Heart right ventricle (tissue), 16 donors: ENCODE data around the gene S100A13. TPM values are rescaled to one million over a fixed set of nuclear protein-coding genes. Genes with fewer than 3 reads are reported as not detected.
A peak's percentile ranks its signal among the peaks of the same experiment; 100 is the strongest.

ENCODE experiments used
- ATAC-seq, 8 donors: fragments of 200-7000 bp; cut with Tn5 transposase; one replicate each; pipeline ENCODE4 v1.9.1; 2020; ENCODE audit warnings: mild to moderate bottlenecking in 8 of 8, moderate library complexity in 8 of 8, moderate number of reproducible peaks in 1 of 8
- DNase-seq, 2 donors: peaks; one replicate each; pipeline ENCODE4 v3.0.0-alpha.2; 2020
- H3K27ac ChIP-seq, 10 donors: fragments of 200-600 bp; sonication (generic) in 2 of 10; one replicate each; pipeline versions ENCODE4 v1.5.0 to v1.8.0; 2020 to 2022; ENCODE audit warnings: mild to moderate bottlenecking in 3 of 10
- H3K27me3 ChIP-seq, 7 donors: fragments of 200-600 bp; one replicate each; pipeline ENCODE4 v1.8.0; 2021 to 2022; ENCODE audit warnings: mild to moderate bottlenecking in 2 of 7
- H3K36me3 ChIP-seq, 9 donors: fragments of 200-600 bp; sonication (generic) in 1 of 9; one replicate each; pipeline versions ENCODE4 v1.5.0 to v1.8.0; 2020 to 2022; ENCODE audit warnings: mild to moderate bottlenecking in 2 of 9
- H3K4me1 ChIP-seq, 9 donors: fragments of 200-600 bp; sonication (generic) in 1 of 9; one replicate each; pipeline versions ENCODE4 v1.5.0 to v1.8.0; 2020 to 2022; ENCODE audit warnings: mild to moderate bottlenecking in 4 of 9
- H3K4me3 ChIP-seq, 10 donors: fragments of 200-600 bp; sonication (generic) in 2 of 10; one replicate each; pipeline versions ENCODE4 v1.5.0 to v1.8.0; 2020 to 2022; ENCODE audit warnings: mild to moderate bottlenecking in 7 of 10, moderate library complexity in 2 of 10
- H3K9me3 ChIP-seq, 11 donors: fragments of 200-600 bp in 10 of 11; sonication (generic) in 2 of 11; one replicate each; pipeline versions ENCODE4 v1.5.0 to v1.8.0; 2013 to 2022; ENCODE audit warnings: mild to moderate bottlenecking in 2 of 11, control low read depth in 1 of 11, moderate library complexity in 1 of 11
- WGBS, 2 donors: extraction: QIAGEN DNeasy Blood & Tissue Kit; methylation state at CpG; one replicate each; pipeline ENCODE4 v1.1.7; 2013; ENCODE audit warnings: inconsistent platforms in 1 of 2; 5-methylcytosine and 5-hydroxymethylcytosine counted together
- intact Hi-C, 10 donors: fragments of 100-400 bp; cut with DNase I; formaldehyde crosslinking; loops; one replicate each; pipeline versions ENCODE4 v1.11.1 to v1.14.2; 2022
- polyA plus RNA-seq, 2 donors: library from polyadenylated mRNA; stranded (reverse); fragments of 200-250 nt; gene quantifications; one replicate each; pipeline ENCODE4 v1.2.3, GENCODE V29; 2013
- total RNA-seq, 10 donors: library from RNA; stranded (reverse); fragmentation: NEBNext Ultra II Directional in 3 of 10; extraction: Animal tissue kit (Norgen Biotek cat#: 25700) in 3 of 10; gene quantifications; one replicate each; pipeline versions ENCODE4 v1.2.1 to v1.2.4, GENCODE V29; 2021 to 2023
- TF ChIP-seq, protein P1 (sequence below), 9 donors: fragments of 200-600 bp; sonication (generic) in 2 of 9; IDR thresholded peaks; one replicate each; pipeline versions ENCODE4 v1.5.0 to v1.8.0; 2021 to 2022; ENCODE audit warnings: antibody characterized with exemption in 9 of 9, mild to moderate bottlenecking in 5 of 9, moderate library complexity in 1 of 9
- donor health status: Arrhythmogenic right ventricular cardiomyopathy.
- donor health status: ischemic (EF 13 %, LVEDD 7.1; RV severe dilation, severe dysfunction).
- donor health status: healthy with polysubstance abuse.
- donor health status: DM: no; HTN: yes; CAD: no.
- donor health status: DM: no; HTN: no; CAD: no.
- donor health status: ischemic (EF 25% LVEDD 6.9; RV normal size, moderate dysfunction).
- donor health status: ischemic (EF 25% LVEDD 5.7; RV mildly dilated, moderate dysfunction).
- donor health status: healthy.
- donor health status: DM: yes; HTN: yes; CAD: no.
- donor health status: Ischemic cardiomyopathy.
- donor health status: ischemic (EF 35%, LVEDD 5.7; RV mildly dilated, moderate dysfunction).
- donor health status: nonischemic (EF 11% LVEDD 7.7; RV severe dilation, severe dysfunction).
- donor health status: DM: yes; HTN: yes; CAD: no.
- donor health status: PGD.
- donor health status: ischemic (EF 29% LVEDD 5.4; RV normal size, mild dysfunction).
- donor health status: nonischemic (EF 23%, LVEDD 6.1; RV moderate dilation, normal function).

S100A13 gene
- total and polyA plus RNA-seq, 12 donors = 101 to 335 (median 134) TPM

DNA sequence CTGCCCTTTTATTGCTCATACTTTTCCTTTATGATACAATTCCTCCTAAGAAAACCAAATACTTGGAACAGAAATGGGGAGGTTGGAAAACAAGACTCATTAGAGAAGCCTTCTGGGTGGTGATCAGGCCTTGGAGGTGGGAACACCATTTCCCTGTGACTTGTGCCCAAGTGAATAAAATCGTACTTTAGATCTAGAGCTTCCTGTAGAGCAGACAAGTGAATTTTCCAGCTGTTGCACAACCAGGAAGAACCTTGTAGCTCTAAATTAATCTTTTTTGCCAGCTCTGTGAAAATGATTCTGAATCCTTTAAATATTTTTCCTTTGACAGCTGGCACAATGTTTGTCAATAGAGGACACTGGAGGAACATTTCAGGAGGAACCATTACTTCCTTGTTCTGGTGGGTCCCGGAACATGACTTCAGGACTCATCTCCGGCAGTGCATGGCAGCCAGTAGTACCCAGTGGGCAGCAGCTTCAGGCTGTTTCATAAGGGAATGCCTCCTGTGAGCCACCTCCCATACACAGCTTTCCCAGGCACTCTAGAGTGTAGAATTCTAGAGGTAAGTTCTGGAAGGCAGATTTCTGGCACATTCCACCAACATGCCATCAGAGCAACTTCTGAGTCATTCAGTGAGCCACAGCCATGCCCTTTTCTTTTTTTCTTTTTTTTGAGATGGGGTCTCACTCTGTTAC, 25.6 kb upstream of the S100A13 start:
- Histone ChIP-seq H3K4me3 (no peak overlapping the region), H3K27me3 (no peaks in the 10 kb centered on the region), H3K27ac (peak overlapping the region in 6 of 10 donors; percentile 42 to 76 (median 58)), H3K4me1 (peaks cover 2 to 31% (median 19%) of the 10 kb centered on the region in 9 donors), H3K36me3 (no peaks in the 10 kb centered on the region), H3K9me3 (no peaks in the 10 kb centered on the region)
- no peak for DNase-seq
- ATAC-seq = peak in 3 of 8 donors; percentile 37 to 52 (median 48)
- 38 to 59% methylated on average over 3 of the region's 3 CpGs for WGBS, 2 donors
- intact Hi-C loops = loop anchor here in 1 of 10 donors (10.0 kb wide), 1 partner anchor 78 kb away; no protein-coding TSS in a partner anchor
- TF ChIP-seq, protein P1, sequence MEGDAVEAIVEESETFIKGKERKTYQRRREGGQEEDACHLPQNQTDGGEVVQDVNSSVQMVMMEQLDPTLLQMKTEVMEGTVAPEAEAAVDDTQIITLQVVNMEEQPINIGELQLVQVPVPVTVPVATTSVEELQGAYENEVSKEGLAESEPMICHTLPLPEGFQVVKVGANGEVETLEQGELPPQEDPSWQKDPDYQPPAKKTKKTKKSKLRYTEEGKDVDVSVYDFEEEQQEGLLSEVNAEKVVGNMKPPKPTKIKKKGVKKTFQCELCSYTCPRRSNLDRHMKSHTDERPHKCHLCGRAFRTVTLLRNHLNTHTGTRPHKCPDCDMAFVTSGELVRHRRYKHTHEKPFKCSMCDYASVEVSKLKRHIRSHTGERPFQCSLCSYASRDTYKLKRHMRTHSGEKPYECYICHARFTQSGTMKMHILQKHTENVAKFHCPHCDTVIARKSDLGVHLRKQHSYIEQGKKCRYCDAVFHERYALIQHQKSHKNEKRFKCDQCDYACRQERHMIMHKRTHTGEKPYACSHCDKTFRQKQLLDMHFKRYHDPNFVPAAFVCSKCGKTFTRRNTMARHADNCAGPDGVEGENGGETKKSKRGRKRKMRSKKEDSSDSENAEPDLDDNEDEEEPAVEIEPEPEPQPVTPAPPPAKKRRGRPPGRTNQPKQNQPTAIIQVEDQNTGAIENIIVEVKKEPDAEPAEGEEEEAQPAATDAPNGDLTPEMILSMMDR (IDR thresholded peaks at IDR 0.05) = no peak

DNA sequence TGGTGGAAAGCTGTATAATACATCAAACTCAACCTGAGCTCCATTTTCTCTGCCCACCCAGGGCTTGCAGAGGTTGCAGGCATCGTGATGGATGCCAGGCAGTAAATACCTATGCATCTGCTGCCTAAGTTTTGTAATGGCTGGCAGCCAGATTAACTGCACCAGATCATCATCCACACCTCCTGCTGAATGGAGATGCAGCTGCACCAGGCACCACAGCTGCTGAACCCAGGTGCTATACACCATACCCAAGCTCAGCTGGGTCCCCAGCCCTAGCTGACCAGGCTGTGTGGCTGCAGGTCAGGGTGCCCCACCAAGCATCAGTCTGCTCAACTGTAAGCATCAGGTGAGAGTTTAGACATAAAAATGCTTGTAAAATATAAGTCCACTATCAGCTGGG, 24.5 kb upstream of the S100A13 start:
- Histone ChIP-seq H3K4me3 (no peak overlapping the region), H3K4me1 (peaks cover 2 to 38% (median 19%) of the 10 kb centered on the region in 9 donors), H3K27me3 (no peaks in the 10 kb centered on the region), H3K27ac (no peak overlapping the region), H3K9me3 (no peaks in the 10 kb centered on the region), H3K36me3 (peaks cover 0 to 7% (median 0%) of the 10 kb centered on the region in 9 donors)
- ATAC-seq (no peak), DNase-seq (no peak)
- TF ChIP-seq, protein P1 (IDR thresholded peaks at IDR 0.05) = no peak
- 81 to 85% methylated on average over 1 of the region's 1 CpG for WGBS, 2 donors
- intact Hi-C loops = loop anchor here in 1 of 10 donors (10.0 kb wide), 1 partner anchor 77 kb away; no protein-coding TSS in a partner anchor

DNA sequence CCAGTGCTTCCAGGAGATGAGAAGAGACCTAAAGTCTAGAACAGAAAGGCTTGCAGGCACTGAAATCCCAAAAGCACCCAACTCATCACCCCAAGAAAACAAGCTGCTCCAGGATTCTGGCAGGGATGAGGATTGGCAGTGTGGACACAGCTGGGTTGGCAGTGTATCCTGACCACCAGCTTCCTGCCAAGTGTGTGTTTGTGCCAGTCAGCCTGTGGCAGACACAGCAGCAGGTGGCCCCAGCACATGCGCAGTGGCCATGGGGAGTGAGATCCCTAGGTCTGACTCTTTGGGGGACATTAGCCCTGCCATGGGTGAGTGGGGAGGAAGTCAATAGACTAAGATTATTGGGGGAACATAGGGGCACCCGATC, 22.5 kb upstream of the S100A13 start:
- DNase-seq (peak; percentile 59 to 66), ATAC-seq (peak in 7 of 8 donors; percentile 54 to 83 (median 80))
- intact Hi-C loops = loop anchor here in 1 of 10 donors (10.0 kb wide), 1 partner anchor 75 kb away; no protein-coding TSS in a partner anchor
- TF ChIP-seq, protein P1 (IDR thresholded peaks at IDR 0.05) = no peak
- no peaks in the 10 kb centered on the region for H3K27me3 ChIP-seq
- 80 to 83% methylated on average over 2 of the region's 2 CpGs for WGBS, 2 donors
- peaks cover 2 to 42% (median 19%) of the 10 kb centered on the region in 9 donors for H3K4me1 ChIP-seq
- peaks cover 0 to 26% (median 14%) of the 10 kb centered on the region in 9 donors for H3K36me3 ChIP-seq
- H3K27ac ChIP-seq = peak overlapping the region in 2 of 10 donors; percentile 20 to 23
- no peaks in the 10 kb centered on the region for H3K9me3 ChIP-seq
- no peak overlapping the region for H3K4me3 ChIP-seq

DNA sequence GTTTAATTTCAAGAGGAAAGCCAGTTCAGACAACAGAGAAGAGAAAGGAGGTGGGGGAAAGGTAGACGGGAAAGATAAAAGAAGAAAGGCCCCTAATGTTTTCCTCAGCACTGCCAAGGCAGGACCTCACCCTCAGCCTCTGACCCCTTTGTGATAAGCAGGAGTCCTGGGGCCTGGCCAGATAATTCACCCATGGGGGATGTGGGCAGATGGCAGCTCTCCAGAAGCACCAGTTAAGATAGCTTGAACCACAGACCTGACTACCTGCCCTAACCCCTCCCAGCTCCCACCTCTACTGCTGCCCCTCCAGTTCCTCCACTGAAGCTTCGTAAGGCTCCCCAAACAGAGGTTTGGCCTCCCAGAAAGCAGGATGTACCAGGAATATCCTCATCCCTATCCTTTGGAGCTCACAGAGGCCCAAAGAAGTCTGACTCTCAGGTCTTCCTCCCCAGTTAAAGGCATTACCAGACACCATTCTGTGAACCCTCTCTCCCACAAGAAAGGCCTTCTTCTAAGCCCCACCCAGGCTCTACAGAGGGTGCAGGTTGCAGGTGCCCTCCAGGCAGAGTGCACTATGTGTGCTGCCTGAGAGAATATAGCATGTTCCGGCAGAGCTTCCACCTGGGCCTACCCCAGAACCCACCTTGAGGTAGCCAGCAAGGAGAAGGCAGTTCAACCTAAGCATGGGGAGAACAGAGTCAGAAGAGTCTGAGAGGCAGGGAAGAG, 22.0 kb upstream of the S100A13 start:
- H3K27me3 ChIP-seq = no peaks in the 10 kb centered on the region

More for the DNA sequence above, 22.0 kb upstream of the S100A13 start:
- WGBS, 2 donors = 56% methylated on average over 3 of the region's 3 CpGs
- ATAC-seq = peak in 3 of 8 donors; percentile 6 to 21 (median 7)
- Histone ChIP-seq H3K9me3 (no peaks in the 10 kb centered on the region), H3K36me3 (peaks cover 0 to 32% (median 16%) of the 10 kb centered on the region in 9 donors), H3K4me1 (peaks cover 2 to 46% (median 23%) of the 10 kb centered on the region in 9 donors), H3K4me3 (no peak overlapping the region), H3K27ac (peak overlapping the region in 4 of 10 donors; percentile 7 to 23 (median 21))
- intact Hi-C loops = no loop called here
- TF ChIP-seq, protein P1 (IDR thresholded peaks at IDR 0.05) = no peak
- DNase-seq = no peak
